Keratinocyte (primary cell): Measurements from ENCODE around the gene ZNF516. TPM values are rescaled to one million over a fixed set of nuclear protein-coding genes. Genes with fewer than 3 reads are reported as not detected.

Experiments used
- DNase-seq: peaks from one replicate; pipeline ENCODE4 v3.0.0-alpha.2; 2011; ENCODE audit warnings: low read depth, missing footprints, low spot score
- FAIRE-seq: peaks from 2 replicates; lab custom pipeline; 2011; peaks lifted over from hg19 to GRCh38; lab: Jason Lieb, UNC
- H2AFZ ChIP-seq: 2 replicates; pipeline ENCODE4 v1.6.0; 2012; ENCODE audit warnings: low read length, control low read depth, inconsistent platforms; ENCODE audit not compliant: control insufficient read depth
- H3K27ac ChIP-seq: 2 replicates; pipeline ENCODE4 v1.5.1; 2011; ENCODE audit warnings: low read length; ENCODE audit not compliant: control insufficient read depth, insufficient read depth
- H3K27me3 ChIP-seq: 3 replicates; pipeline ENCODE4 v1.6.0; 2011; ENCODE audit warnings: low read length; ENCODE audit not compliant: control insufficient read depth, insufficient read depth; ENCODE audit errors: extremely low read depth
- H3K36me3 ChIP-seq, 2 experiments: 2 replicates in 1 of 2; 3 replicates in 1 of 2; pipeline ENCODE4 v1.5.1; 2011; ENCODE audit warnings: low read length in 2 of 2, mild to moderate bottlenecking in 1 of 2; ENCODE audit not compliant: control insufficient read depth in 2 of 2, insufficient read depth in 2 of 2; ENCODE audit errors: extremely low read depth in 1 of 2
- H3K4me1 ChIP-seq: 3 replicates; pipeline ENCODE4 v1.5.1; 2011; ENCODE audit warnings: low read length; ENCODE audit not compliant: control insufficient read depth, insufficient read depth; ENCODE audit errors: extremely low read depth
- H3K4me2 ChIP-seq: 3 replicates; pipeline ENCODE4 v1.6.0; 2011; ENCODE audit warnings: low read depth, low read length; ENCODE audit not compliant: control insufficient read depth, insufficient read depth; ENCODE audit errors: extremely low read depth
- H3K4me3 ChIP-seq, 3 experiments: fragments of 200-600 bp in 1 of 3; sonication (generic) in 1 of 3; 2 replicates in 2 of 3; 3 replicates in 1 of 3; pipeline ENCODE4 v1.5.1; 2011 to 2016; ENCODE audit warnings: low read length in 3 of 3, mild to moderate bottlenecking in 3 of 3, control low read depth in 2 of 3, inconsistent platforms in 1 of 3, low read depth in 1 of 3, mixed read lengths in 1 of 3, mixed run types in 1 of 3, moderate library complexity in 1 of 3; ENCODE audit not compliant: control insufficient read depth in 2 of 3, insufficient read depth in 2 of 3; ENCODE audit errors: extremely low read depth in 1 of 3
- H3K79me2 ChIP-seq: 2 replicates; pipeline ENCODE4 v1.6.0; 2012; ENCODE audit warnings: low read length; ENCODE audit not compliant: control insufficient read depth, insufficient read depth
- H3K9ac ChIP-seq: 3 replicates; pipeline ENCODE4 v1.6.0; 2011; ENCODE audit warnings: low read length; ENCODE audit not compliant: control insufficient read depth, insufficient read depth; ENCODE audit errors: extremely low read depth
- H3K9me1 ChIP-seq: 3 replicates; pipeline ENCODE4 v1.6.0; 2011; ENCODE audit warnings: low read length; ENCODE audit not compliant: control insufficient read depth, insufficient read depth; ENCODE audit errors: extremely low read depth
- H3K9me3 ChIP-seq: 2 replicates; pipeline ENCODE4 v1.5.1; 2012; ENCODE audit warnings: low read depth, low read length; ENCODE audit not compliant: control insufficient read depth
- H4K20me1 ChIP-seq: 3 replicates; pipeline ENCODE4 v1.6.0; 2011; ENCODE audit warnings: low read length; ENCODE audit not compliant: control insufficient read depth, insufficient read depth; ENCODE audit errors: extremely low read depth
- EZH2 ChIP-seq: IDR thresholded peaks from one replicate; pipeline ENCODE4 v1.6.1; 2012; ENCODE audit warnings: inconsistent platforms, mild to moderate bottlenecking, low read length, moderate library complexity
- dilution Hi-C: fragments of 300-500 bp; cut with MboI; formaldehyde crosslinking; loops from one replicate; pipeline ENCODE4 v1.7.0; 2020; ENCODE audit warnings: low sequenced_read_pairs; ENCODE audit not compliant: extremely low pct_ligation_motif_present
- polyA plus RNA-seq, 5 experiments: library from polyadenylated mRNA; depleted of rRNA in 3 of 5; stranded (reverse) in 3 of 5; stranded (forward) in 1 of 5; unstranded in 1 of 5; fragments of >200 nt; gene quantifications; 1 replicate in 1 of 5; 2 replicates in 3 of 5; 3 replicates in 1 of 5; pipeline versions ENCODE4 v1.2.1 to v1.2.3, GENCODE V29; 2011 to 2012; ENCODE audit warnings: missing spikeins in 2 of 5, low read depth in 1 of 5, low replicate concordance in 1 of 5
- TF ChIP-seq, protein P1 (sequence below), 3 experiments: IDR thresholded peaks in 1 of 3; conservative IDR thresholded peaks in 1 of 3; optimal IDR thresholded peaks in 1 of 3; 2 replicates in 2 of 3; 3 replicates in 1 of 3; pipeline versions ENCODE3 to v1.5.1; 2011; ENCODE audit warnings: low read length in 3 of 3, mild to moderate bottlenecking in 3 of 3, moderate library complexity in 2 of 3, control low read depth in 1 of 3, inconsistent platforms in 1 of 3; ENCODE audit not compliant: insufficient read depth in 2 of 3; ENCODE audit errors: extremely low read depth in 1 of 3

Gene ZNF516
- polyA plus RNA-seq, 1 donor (not counting 4 experiments of a cell fraction or from before 2014, with no cell fraction given): 9.3 TPM

- no peak overlapping the region for H3K4me2 ChIP-seq
- no peak for DNase-seq
- no peak overlapping the region for H2AFZ ChIP-seq
- no peaks in the 10 kb centered on the region for H3K9me1 ChIP-seq
- H3K9me3 ChIP-seq: no peaks in the 10 kb centered on the region
- H3K4me1 ChIP-seq: no peaks in the 10 kb centered on the region
- no peaks in the 10 kb centered on the region for H3K27me3 ChIP-seq
- TF ChIP-seq, protein P1, sequence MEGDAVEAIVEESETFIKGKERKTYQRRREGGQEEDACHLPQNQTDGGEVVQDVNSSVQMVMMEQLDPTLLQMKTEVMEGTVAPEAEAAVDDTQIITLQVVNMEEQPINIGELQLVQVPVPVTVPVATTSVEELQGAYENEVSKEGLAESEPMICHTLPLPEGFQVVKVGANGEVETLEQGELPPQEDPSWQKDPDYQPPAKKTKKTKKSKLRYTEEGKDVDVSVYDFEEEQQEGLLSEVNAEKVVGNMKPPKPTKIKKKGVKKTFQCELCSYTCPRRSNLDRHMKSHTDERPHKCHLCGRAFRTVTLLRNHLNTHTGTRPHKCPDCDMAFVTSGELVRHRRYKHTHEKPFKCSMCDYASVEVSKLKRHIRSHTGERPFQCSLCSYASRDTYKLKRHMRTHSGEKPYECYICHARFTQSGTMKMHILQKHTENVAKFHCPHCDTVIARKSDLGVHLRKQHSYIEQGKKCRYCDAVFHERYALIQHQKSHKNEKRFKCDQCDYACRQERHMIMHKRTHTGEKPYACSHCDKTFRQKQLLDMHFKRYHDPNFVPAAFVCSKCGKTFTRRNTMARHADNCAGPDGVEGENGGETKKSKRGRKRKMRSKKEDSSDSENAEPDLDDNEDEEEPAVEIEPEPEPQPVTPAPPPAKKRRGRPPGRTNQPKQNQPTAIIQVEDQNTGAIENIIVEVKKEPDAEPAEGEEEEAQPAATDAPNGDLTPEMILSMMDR (optimal IDR thresholded peaks at IDR 0.05 in 1 of 3, IDR thresholded peaks at IDR 0.05 in 1 of 3, conservative IDR thresholded peaks at IDR 0.05 in 1 of 3; ENCODE audit: extremely low read depth in 1 of 3, insufficient read depth in 2 of 3, low read length in 3 of 3): no peak
- TF ChIP-seq EZH2: no peak
- FAIRE-seq: no peak
- dilution Hi-C loops: no loop called here
- no peak overlapping the region for H3K9ac ChIP-seq
- H3K27ac ChIP-seq: no peak overlapping the region
- H3K79me2 ChIP-seq: peaks cover 67% of the 10 kb centered on the region
- peaks cover 13% of the 10 kb centered on the region for H4K20me1 ChIP-seq
- H3K4me3 ChIP-seq: no peak overlapping the region
- H3K36me3 ChIP-seq: peaks cover 0 to 2% of the 10 kb centered on the region in 2 experiments
These were observed 106.1 kb downstream of the ZNF516 start for GRCh38 chr18:76388891-76389423.

- FAIRE-seq (no peak), DNase-seq (no peak)
- Histone ChIP-seq H3K4me2 (no peak overlapping the region), H3K4me3 (no peak overlapping the region), H3K4me1 (no peaks in the 10 kb centered on the region), H4K20me1 (peaks cover 13% of the 10 kb centered on the region), H3K9me1 (no peaks in the 10 kb centered on the region), H3K9me3 (no peaks in the 10 kb centered on the region), H3K27me3 (no peaks in the 10 kb centered on the region), H3K27ac (no peak overlapping the region), H3K79me2 (peaks cover 69% of the 10 kb centered on the region), H2AFZ (no peak overlapping the region), H3K9ac (no peak overlapping the region), H3K36me3 (peaks cover 0 to 2% of the 10 kb centered on the region in 2 experiments)
- TF ChIP-seq, protein P1 (optimal IDR thresholded peaks at IDR 0.05 in 1 of 3, IDR thresholded peaks at IDR 0.05 in 1 of 3, conservative IDR thresholded peaks at IDR 0.05 in 1 of 3; ENCODE audit: extremely low read depth in 1 of 3, insufficient read depth in 2 of 3, low read length in 3 of 3): no peak
- no peak for TF ChIP-seq EZH2
- dilution Hi-C loops: no loop called here
These were observed 106.8 kb downstream of the ZNF516 start for GRCh38 chr18:76388261-76388660.
